ENCODE results near the gene LRRC47.

Gene LRRC47

DNA sequence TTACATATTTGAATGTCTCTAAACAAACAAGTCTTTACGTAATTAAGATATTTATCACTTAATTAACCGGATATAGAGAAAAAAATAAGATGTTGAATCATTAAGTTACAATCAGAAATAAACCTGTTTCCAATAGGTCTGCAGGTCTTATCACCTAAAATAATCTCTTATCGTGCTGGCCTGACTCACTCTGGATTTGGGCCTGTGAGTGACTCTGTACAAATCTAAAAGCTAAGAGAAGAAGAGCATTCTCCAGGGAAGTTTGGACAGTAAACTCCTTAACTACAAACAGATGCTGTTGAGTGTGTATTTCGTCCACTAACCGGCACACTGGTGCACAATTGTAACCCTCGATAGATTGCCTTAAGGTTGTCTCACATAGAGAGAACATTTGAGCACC lies 35.4 kb upstream of the LRRC47 start:
- Histone ChIP-seq H3K27ac (no peak overlapping the region), H3K36me3 (ENCODE audit: insufficient read depth, low read length) (peaks cover 9% of the 10 kb centered on the region), H3K9me3 (ENCODE audit: low read depth, low read length) (no peaks in the 10 kb centered on the region), H3K9ac (ENCODE audit: insufficient read length) (no peak overlapping the region), H3K4me3 (no peak overlapping the region)
- TF ChIP-seq FOXP2 (optimal IDR thresholded peaks at IDR 0.05; ENCODE audit: control extremely low read depth, extremely low read length, insufficient read depth) (no peak), POLR2AphosphoS5 (IDR thresholded peaks at IDR 0.05; ENCODE audit: borderline replicate concordance, low read depth, low read length) (no peak), EZH2 (IDR thresholded peaks at IDR 0.05) (no peak)
- no peak for DNase-seq (ENCODE audit: low read depth, low spot score)

DNA sequence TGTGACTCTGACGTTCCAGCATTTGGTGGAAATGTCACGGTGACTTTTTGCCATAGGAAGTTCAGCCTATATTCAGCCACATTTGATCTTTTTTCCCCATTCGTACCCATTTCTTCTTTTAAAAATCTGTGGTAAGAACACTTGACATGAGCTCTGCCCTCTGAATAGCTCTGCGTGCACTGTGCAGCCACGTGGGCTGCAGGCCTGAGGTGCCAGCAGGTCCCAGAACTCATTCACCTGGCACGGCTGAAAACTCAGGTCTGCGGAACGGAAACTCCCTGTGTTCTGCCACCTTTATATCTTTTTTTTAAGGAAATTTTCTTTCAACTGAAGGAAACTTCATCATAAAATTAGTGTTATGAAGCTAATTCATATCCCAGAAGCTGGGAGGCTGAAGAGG lies 32.1 kb upstream of the LRRC47 start:
- TF ChIP-seq FOXP2 (optimal IDR thresholded peaks at IDR 0.05; ENCODE audit: control extremely low read depth, extremely low read length, insufficient read depth) (no peak), POLR2AphosphoS5 (IDR thresholded peaks at IDR 0.05; ENCODE audit: borderline replicate concordance, low read depth, low read length) (no peak), EZH2 (IDR thresholded peaks at IDR 0.05) (no peak)
- H3K27ac ChIP-seq, result no peak overlapping the region
- H3K9me3 ChIP-seq (ENCODE audit: low read depth, low read length), result no peaks in the 10 kb centered on the region
- DNase-seq (ENCODE audit: low read depth, low spot score), result no peak
- no peak overlapping the region for H3K4me3 ChIP-seq
- no peak overlapping the region for H3K9ac ChIP-seq (ENCODE audit: insufficient read length)
- H3K36me3 ChIP-seq (ENCODE audit: insufficient read depth, low read length), result peaks cover 5% of the 10 kb centered on the region

DNA sequence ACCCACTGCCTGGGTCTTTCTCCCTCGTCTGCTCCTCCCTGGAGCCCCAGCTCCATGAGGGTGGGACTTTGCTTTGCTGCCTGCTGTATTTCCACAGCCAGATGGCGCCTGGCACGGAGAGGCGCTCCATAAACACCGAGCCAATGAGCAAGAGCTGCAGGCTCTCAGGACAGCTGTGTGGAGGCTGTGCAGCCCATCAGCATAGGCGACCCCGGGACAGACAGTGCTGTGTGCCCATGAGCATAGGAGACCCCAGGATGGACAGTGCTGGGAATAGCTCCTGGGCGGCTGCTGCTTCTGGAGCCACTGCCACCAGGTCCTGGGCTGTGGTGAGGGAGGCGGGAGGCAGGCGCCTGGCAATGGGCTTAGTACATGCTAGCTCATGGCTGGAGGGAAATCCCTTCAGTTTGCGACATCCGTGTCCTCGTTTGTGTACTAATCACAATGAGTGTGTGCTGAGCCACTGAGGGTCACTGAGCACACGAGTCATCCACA lies 31.6 kb upstream of the LRRC47 start:
- no peak for DNase-seq (ENCODE audit: low read depth, low spot score)
- TF ChIP-seq FOXP2 (optimal IDR thresholded peaks at IDR 0.05; ENCODE audit: control extremely low read depth, extremely low read length, insufficient read depth), result no peak
- TF ChIP-seq POLR2AphosphoS5 (IDR thresholded peaks at IDR 0.05; ENCODE audit: borderline replicate concordance, low read depth, low read length), result no peak
- no peak for TF ChIP-seq EZH2 (IDR thresholded peaks at IDR 0.05)

DNA sequence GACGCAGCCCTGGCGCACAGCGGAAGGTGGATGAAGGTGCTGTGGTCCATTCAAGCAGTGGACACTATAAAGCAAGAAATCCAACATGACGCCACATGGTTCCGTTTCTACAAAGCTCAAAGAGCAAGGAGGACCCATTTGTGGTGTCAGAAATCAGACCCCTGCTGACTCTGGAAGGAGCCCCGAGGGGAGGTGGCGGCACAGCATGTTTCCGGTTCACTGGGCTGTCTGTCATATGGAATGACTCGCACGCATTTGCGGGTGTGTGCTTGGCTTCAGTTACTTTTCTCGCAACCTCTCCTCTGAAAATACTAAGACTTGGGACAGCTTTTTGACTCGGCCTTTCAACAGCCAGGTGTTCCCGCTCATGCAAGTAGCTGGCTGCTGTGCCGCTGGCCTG lies 29.1 kb upstream of the LRRC47 start:
- TF ChIP-seq FOXP2 (optimal IDR thresholded peaks at IDR 0.05; ENCODE audit: control extremely low read depth, extremely low read length, insufficient read depth) (no peak), EZH2 (IDR thresholded peaks at IDR 0.05) (no peak), POLR2AphosphoS5 (IDR thresholded peaks at IDR 0.05; ENCODE audit: borderline replicate concordance, low read depth, low read length) (no peak)
- DNase-seq (ENCODE audit: low read depth, low spot score), result no peak
- H3K4me3 ChIP-seq, result no peak overlapping the region
- H3K9ac ChIP-seq (ENCODE audit: insufficient read length), result no peak overlapping the region
- peaks cover 5% of the 10 kb centered on the region; the same call in 1 of the 2 replicates for H3K36me3 ChIP-seq (ENCODE audit: insufficient read depth, low read length)
- no peaks in the 10 kb centered on the region for H3K9me3 ChIP-seq (ENCODE audit: low read depth, low read length)
- no peak overlapping the region for H3K27ac ChIP-seq

More for the DNA sequence above, 31.6 kb upstream of the LRRC47 start:
- H3K4me3 ChIP-seq, result no peak overlapping the region
- H3K36me3 ChIP-seq (ENCODE audit: insufficient read depth, low read length), result peaks cover 5% of the 10 kb centered on the region; the same call in 1 of the 2 replicates
- H3K27ac ChIP-seq, result no peak overlapping the region
- no peaks in the 10 kb centered on the region for H3K9me3 ChIP-seq (ENCODE audit: low read depth, low read length)
- no peak overlapping the region for H3K9ac ChIP-seq (ENCODE audit: insufficient read length)

DNA sequence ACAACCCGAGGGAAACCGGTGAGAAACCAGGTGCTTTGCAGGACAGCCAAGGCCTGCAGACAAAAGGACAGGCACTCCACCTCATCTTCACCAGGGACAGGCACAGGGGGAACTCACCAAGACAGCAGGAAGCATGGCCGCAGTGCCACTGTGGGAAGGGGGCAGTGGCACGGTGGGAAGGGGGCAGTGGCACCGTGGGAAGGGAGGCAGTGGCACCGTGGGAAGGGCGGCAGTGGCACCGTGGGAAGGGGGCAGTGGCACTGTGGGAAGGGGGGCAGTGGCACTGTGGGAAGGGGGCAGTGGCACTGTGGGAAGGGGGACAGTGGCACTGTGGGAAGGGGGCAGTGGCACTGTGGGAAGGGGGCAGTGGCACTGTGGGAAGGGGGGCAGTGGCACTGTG lies 28.4 kb upstream of the LRRC47 start:
- Histone ChIP-seq H3K4me3 (no peak overlapping the region), H3K27ac (no peak overlapping the region), H3K9ac (ENCODE audit: insufficient read length) (no peak overlapping the region), H3K36me3 (ENCODE audit: insufficient read depth, low read length) (peaks cover 3% of the 10 kb centered on the region; the same call in 1 of the 2 replicates), H3K9me3 (ENCODE audit: low read depth, low read length) (no peaks in the 10 kb centered on the region)
- DNase-seq (ENCODE audit: low read depth, low spot score), result no peak
- TF ChIP-seq EZH2 (IDR thresholded peaks at IDR 0.05) (no peak), FOXP2 (optimal IDR thresholded peaks at IDR 0.05; ENCODE audit: control extremely low read depth, extremely low read length, insufficient read depth) (no peak), POLR2AphosphoS5 (IDR thresholded peaks at IDR 0.05; ENCODE audit: borderline replicate concordance, low read depth, low read length) (no peak)

DNA sequence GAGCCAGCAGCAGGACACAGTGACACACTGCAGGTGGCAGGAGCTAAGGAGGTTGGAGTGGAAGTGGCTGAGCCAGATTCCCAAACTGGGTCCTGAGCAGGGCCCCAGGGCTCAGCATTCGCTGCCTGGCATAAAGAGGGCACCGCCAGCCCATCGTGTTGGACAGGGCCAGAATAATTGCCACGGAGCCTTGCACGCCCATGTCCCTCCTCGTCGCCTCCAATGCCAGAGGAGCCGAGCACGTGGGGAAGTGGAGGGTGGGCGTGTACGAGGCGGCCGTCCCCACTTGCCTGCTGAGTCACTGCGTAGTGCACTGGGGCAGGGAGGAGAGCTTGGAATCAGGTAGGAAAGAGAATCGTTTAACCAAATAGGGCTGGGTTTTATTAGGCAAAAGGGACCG lies 26.1 kb upstream of the LRRC47 start:
- Histone ChIP-seq H3K36me3 (ENCODE audit: insufficient read depth, low read length) (no peaks in the 10 kb centered on the region; the same call in 1 of the 2 replicates), H3K9ac (ENCODE audit: insufficient read length) (no peak overlapping the region), H3K9me3 (ENCODE audit: low read depth, low read length) (no peaks in the 10 kb centered on the region), H3K27ac (no peak overlapping the region), H3K4me3 (no peak overlapping the region)
- TF ChIP-seq EZH2 (IDR thresholded peaks at IDR 0.05) (no peak), FOXP2 (optimal IDR thresholded peaks at IDR 0.05; ENCODE audit: control extremely low read depth, extremely low read length, insufficient read depth) (no peak), POLR2AphosphoS5 (IDR thresholded peaks at IDR 0.05; ENCODE audit: borderline replicate concordance, low read depth, low read length) (no peak)
- no peak for DNase-seq (ENCODE audit: low read depth, low spot score)

DNA sequence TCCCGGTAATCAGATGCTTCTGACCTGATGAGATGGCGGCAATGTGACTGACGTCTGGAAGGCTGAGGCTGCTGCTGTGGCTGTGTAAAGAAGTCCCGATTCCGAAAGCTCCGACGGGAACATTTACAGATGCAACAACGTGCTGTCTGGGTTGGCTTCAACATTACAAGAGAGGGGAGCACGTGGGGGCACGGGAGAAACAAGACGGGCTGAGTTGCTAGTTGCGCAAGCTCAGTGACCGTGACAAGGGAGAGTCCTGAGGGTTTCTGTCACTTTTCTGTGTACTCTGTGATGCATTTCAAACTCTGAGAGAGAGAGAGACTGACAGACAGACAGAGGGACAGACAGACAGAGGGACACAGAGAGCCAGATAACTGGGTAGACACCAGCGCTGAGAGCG lies 25.6 kb upstream of the LRRC47 start:
- H3K9me3 ChIP-seq (ENCODE audit: low read depth, low read length), result no peaks in the 10 kb centered on the region
- TF ChIP-seq POLR2AphosphoS5 (IDR thresholded peaks at IDR 0.05; ENCODE audit: borderline replicate concordance, low read depth, low read length) (no peak), FOXP2 (optimal IDR thresholded peaks at IDR 0.05; ENCODE audit: control extremely low read depth, extremely low read length, insufficient read depth) (no peak), EZH2 (IDR thresholded peaks at IDR 0.05) (no peak)
- H3K4me3 ChIP-seq, result no peak overlapping the region
- no peak for DNase-seq (ENCODE audit: low read depth, low spot score)
- H3K9ac ChIP-seq (ENCODE audit: insufficient read length), result no peak overlapping the region
- H3K27ac ChIP-seq, result no peak overlapping the region
- no peaks in the 10 kb centered on the region; the same call in 1 of the 2 replicates for H3K36me3 ChIP-seq (ENCODE audit: insufficient read depth, low read length)

DNA sequence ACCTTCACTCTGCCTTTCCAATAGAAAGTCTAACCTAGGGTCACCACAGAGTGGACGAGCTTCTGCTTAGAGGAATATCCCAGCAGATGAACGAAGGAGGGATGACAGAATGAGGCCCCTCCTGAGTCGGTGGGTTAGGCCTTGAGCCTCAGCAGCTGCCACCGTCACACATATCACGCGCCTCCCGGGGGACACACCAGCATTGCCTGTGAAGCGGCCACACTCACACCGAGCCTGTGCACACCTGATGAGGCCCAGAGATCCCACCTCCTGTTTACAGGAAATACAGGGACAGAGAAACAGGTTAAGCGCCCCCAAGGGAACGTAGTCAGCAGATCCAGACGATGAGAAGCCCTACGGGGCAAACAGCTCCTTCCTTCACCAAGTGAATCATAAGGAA lies 25.1 kb upstream of the LRRC47 start:
- Histone ChIP-seq H3K27ac (no peak overlapping the region), H3K9me3 (ENCODE audit: low read depth, low read length) (no peaks in the 10 kb centered on the region), H3K9ac (ENCODE audit: insufficient read length) (no peak overlapping the region), H3K4me3 (no peak overlapping the region), H3K36me3 (ENCODE audit: insufficient read depth, low read length) (no peaks in the 10 kb centered on the region; the same call in 1 of the 2 replicates)
- DNase-seq (ENCODE audit: low read depth, low spot score), result no peak
- no peak for TF ChIP-seq FOXP2 (optimal IDR thresholded peaks at IDR 0.05; ENCODE audit: control extremely low read depth, extremely low read length, insufficient read depth)
- TF ChIP-seq POLR2AphosphoS5 (IDR thresholded peaks at IDR 0.05; ENCODE audit: borderline replicate concordance, low read depth, low read length), result no peak
- no peak for TF ChIP-seq EZH2 (IDR thresholded peaks at IDR 0.05)

DNA sequence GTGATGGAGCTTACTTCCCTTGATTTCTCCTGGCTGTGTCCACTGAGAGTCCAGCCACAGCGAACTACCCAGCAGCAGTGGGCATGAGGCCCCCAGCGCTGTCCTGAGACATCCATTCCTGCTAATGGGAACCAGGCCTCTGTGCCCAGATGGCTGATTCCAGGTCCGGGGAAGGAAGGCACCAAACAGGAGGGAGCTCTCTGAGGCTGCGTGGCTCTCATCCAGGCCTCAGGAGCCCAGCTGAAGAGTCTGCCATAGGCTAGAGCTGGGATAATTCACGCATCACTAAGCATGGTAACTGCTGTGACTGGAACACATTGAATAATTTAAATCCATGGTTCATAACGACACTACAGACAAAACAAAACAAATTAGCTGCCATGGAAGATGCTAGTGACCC lies 24.7 kb upstream of the LRRC47 start:
- DNase-seq (ENCODE audit: low read depth, low spot score), result no peak
- no peak overlapping the region for H3K9ac ChIP-seq (ENCODE audit: insufficient read length)
- TF ChIP-seq POLR2AphosphoS5 (IDR thresholded peaks at IDR 0.05; ENCODE audit: borderline replicate concordance, low read depth, low read length) (no peak), EZH2 (IDR thresholded peaks at IDR 0.05) (no peak), FOXP2 (optimal IDR thresholded peaks at IDR 0.05; ENCODE audit: control extremely low read depth, extremely low read length, insufficient read depth) (no peak)
- no peaks in the 10 kb centered on the region for H3K9me3 ChIP-seq (ENCODE audit: low read depth, low read length)
- H3K36me3 ChIP-seq (ENCODE audit: insufficient read depth, low read length), result no peaks in the 10 kb centered on the region; the same call in 1 of the 2 replicates
- no peak overlapping the region for H3K4me3 ChIP-seq
- no peak overlapping the region for H3K27ac ChIP-seq
